ENCODE results near the gene UBR3.

DNA sequence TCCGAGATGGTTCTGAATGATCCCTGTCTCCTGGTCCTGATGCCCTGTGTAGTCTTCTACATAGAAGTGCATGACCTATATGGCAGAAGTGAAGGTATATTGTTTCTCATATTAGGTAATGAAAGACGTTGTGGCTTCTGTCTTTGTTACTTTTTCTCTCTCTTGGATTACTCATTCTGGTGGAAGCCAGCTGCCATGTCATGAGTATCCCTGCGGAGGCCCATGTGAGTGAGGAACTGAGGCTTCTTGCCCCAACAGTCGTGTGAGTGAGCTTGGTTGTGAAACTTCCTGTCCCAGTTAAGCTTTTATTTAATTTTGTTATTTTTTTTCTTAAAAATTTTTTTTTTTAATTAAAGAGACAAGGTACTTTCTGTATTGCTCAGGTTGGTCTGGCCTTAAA lies 134.7 kb downstream of the UBR3 start:
- no peak for TF ChIP-seq GATA3 (IDR thresholded peaks at IDR 0.05; ENCODE audit: low read depth, low read length)
- TF ChIP-seq GATA2 (IDR thresholded peaks at IDR 0.05; ENCODE audit: low read depth, low read length): no peak

Measured in SH-SY5Y (cell line).